Lower leg skin (tissue), 3 donors: Measurements from ENCODE around the gene CBY2.
"Not testable (repeated sequence)": the region's sequence is repeated elsewhere in the genome, so short reads cannot be mapped to it uniquely, and the experiment has no call there.

Experiments used
- CTCF ChIP-seq, 3 donors: fragments of 450-650 bp; IDR thresholded peaks; one replicate each; pipeline ENCODE4 v1.5.1; 2016; ENCODE audit warnings: antibody characterized with exemption in 3 of 3, mild to moderate bottlenecking in 3 of 3, moderate library complexity in 2 of 3
- POLR2A ChIP-seq, 2 donors: fragments of 450-650 bp; IDR thresholded peaks; one replicate each; pipeline ENCODE4 v1.6.1; 2016 to 2017; ENCODE audit warnings: antibody characterized with exemption in 2 of 2, mild to moderate bottlenecking in 1 of 2, moderate library complexity in 1 of 2

- not testable (repeated sequence) for TF ChIP-seq CTCF, POLR2A (IDR thresholded peaks at IDR 0.05)
These were observed 41.7 kb upstream of the CBY2 start for GRCh38 chr13:45660458-45660857.
